Spleen (tissue), 11 donors: ENCODE results near the gene PTS. TPM values are rescaled to one million over a fixed set of nuclear protein-coding genes. Genes with fewer than 3 reads are reported as not detected.
"Not testable (repeated sequence)": the region's sequence is repeated elsewhere in the genome, so short reads cannot be mapped to it uniquely, and the experiment has no call there.

Source experiments
- DNase-seq: peaks from one replicate; pipeline ENCODE4 v3.0.0-alpha.2; 2020
- H3K27ac ChIP-seq, 8 donors: fragments of 200-600 bp; sonication (generic) in 7 of 8; 1 replicate in 4 of 8; 2 replicates in 4 of 8; pipeline versions ENCODE4 v1.5.0 to v1.8.0; 2016 to 2021; ENCODE audit warnings: inconsistent platforms in 4 of 8, mild to moderate bottlenecking in 4 of 8, moderate library complexity in 1 of 8
- H3K27me3 ChIP-seq, 7 donors: fragments of 200-600 bp; sonication (generic) in 6 of 7; replicated peaks in 1 of 7; 1 replicate in 4 of 7; 2 replicates in 3 of 7; pipeline versions ENCODE4 v1.5.0 to v1.8.0; 2016 to 2021; ENCODE audit warnings: inconsistent platforms in 3 of 7, mild to moderate bottlenecking in 1 of 7
- H3K36me3 ChIP-seq, 6 donors: fragments of 200-600 bp; sonication (generic) in 5 of 6; 1 replicate in 4 of 6; 2 replicates in 2 of 6; pipeline versions ENCODE4 v1.5.0 to v1.8.0; 2016 to 2021; ENCODE audit warnings: inconsistent platforms in 2 of 6
- H3K4me1 ChIP-seq, 6 donors: fragments of 200-600 bp; sonication (generic) in 5 of 6; 1 replicate in 3 of 6; 2 replicates in 3 of 6; pipeline versions ENCODE4 v1.5.0 to v1.8.0; 2016 to 2021; ENCODE audit warnings: inconsistent platforms in 3 of 6
- H3K4me3 ChIP-seq, 8 donors: fragments of 200-600 bp; sonication (generic) in 7 of 8; 1 replicate in 4 of 8; 2 replicates in 4 of 8; pipeline versions ENCODE4 v1.5.0 to v1.8.0; 2016 to 2021; ENCODE audit warnings: inconsistent platforms in 4 of 8, mild to moderate bottlenecking in 4 of 8, moderate library complexity in 2 of 8
- H3K9me3 ChIP-seq, 8 donors: fragments of 200-600 bp; sonication (generic) in 7 of 8; 1 replicate in 4 of 8; 2 replicates in 4 of 8; pipeline versions ENCODE4 v1.5.0 to v1.8.0; 2016 to 2021; ENCODE audit warnings: inconsistent platforms in 4 of 8
- POLR2A ChIP-seq, 3 donors: fragments of 450-650 bp; IDR thresholded peaks; one replicate each; pipeline ENCODE4 v1.5.1; 2017; ENCODE audit warnings: antibody characterized with exemption in 3 of 3, mild to moderate bottlenecking in 1 of 3
- POLR2AphosphoS5 ChIP-seq, 3 donors: sonication (generic); formaldehyde crosslinking; IDR thresholded peaks; one replicate each; pipeline ENCODE4 v1.5.1; 2017; ENCODE audit warnings: antibody characterized with exemption in 3 of 3
- WGBS, 5 donors: extraction: QIAGEN DNeasy Blood & Tissue Kit in 3 of 5; methylation state at CpG; one replicate each; pipeline versions ENCODE4 v1.1.5 to v1.1.7; 2013 to 2018; 5-methylcytosine and 5-hydroxymethylcytosine counted together
- intact Hi-C: fragments of 100-400 bp; cut with DNase I; formaldehyde crosslinking; loops from one replicate; pipeline ENCODE4 v1.15.0; 2023; ENCODE audit warnings: low total_unique reads
- polyA plus RNA-seq, 3 donors: library from polyadenylated mRNA; stranded (reverse); fragments of 200-250 nt; gene quantifications; one replicate each; pipeline ENCODE4 v1.2.1, GENCODE V29; 2013
- total RNA-seq, 7 donors: library from RNA; depleted of rRNA in 3 of 7; stranded (reverse); fragments of >200 nt in 3 of 7; fragmentation: NEBNext Ultra II Directional in 4 of 7; extraction: Animal tissue kit (Norgen Biotek cat#: 25700) in 4 of 7; gene quantifications; one replicate each; pipeline versions ENCODE4 v1.1.0 to v1.2.1, GENCODE V29; 2016 to 2021
- TF ChIP-seq, protein P1 (sequence below), 11 experiments: fragments of 200-600 bp in 7 of 11; fragments of 450-650 bp in 4 of 11; sonication (generic) in 4 of 11; IDR thresholded peaks in 8 of 11; conservative IDR thresholded peaks in 3 of 11; 1 replicate in 7 of 11; 2 replicates in 4 of 11; pipeline versions ENCODE4 v1.4.0 to v1.8.0; 2016 to 2021; ENCODE audit warnings: antibody characterized with exemption in 11 of 11, inconsistent platforms in 4 of 11, mild to moderate bottlenecking in 1 of 11
- donor health status: healthy with polysubstance abuse.
- donor health status: DM: no; HTN: no; CAD: no; lungs with moderate emphysema.
- donor health status: DM: no; HTN: no; CAD: no.
- donor health status: Bipolar disorder and iron deficiency.
- donor health status: healthy.
- donor health status: DM: no; HTN: no; CAD: no.
- donor health status: DM: yes; HTN: yes; CAD: no.

Gene PTS
- total and polyA plus RNA-seq, 10 donors = 19.5 to 31.8 (median 23.1) TPM

DNA sequence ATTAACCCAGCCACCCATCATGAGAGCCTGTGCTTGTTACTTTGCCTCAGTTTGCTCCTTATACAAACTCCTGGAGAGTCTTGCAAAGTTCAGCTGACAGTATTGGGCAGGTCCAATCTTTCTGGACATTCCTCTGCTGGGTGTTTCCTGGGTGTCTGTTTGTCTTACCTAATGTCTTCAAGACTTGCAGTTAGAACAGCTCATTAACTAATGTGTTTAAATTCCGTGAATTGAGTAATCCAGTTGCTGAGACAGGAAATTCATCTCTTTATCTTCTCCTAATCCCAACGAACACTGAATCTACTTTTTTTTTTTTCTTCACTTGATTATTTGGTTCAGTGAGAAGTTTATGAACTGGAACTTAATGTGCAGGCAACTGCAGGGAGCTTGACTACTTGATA is 30.3 kb upstream of the PTS start:
- Histone ChIP-seq H3K27me3 (no peaks in the 10 kb centered on the region), H3K4me3 (no peak overlapping the region), H3K9me3 (peaks cover 0 to 5% (median 0%) of the 10 kb centered on the region in 8 donors), H3K4me1 (peaks cover 0 to 9% (median 0%) of the 10 kb centered on the region in 6 donors), H3K36me3 (no peaks in the 10 kb centered on the region), H3K27ac (no peak overlapping the region)
- intact Hi-C loops = no loop called here
- TF ChIP-seq POLR2AphosphoS5 (IDR thresholded peaks at IDR 0.05) (no peak), POLR2A (IDR thresholded peaks at IDR 0.05) (no peak)
- TF ChIP-seq, protein P1, sequence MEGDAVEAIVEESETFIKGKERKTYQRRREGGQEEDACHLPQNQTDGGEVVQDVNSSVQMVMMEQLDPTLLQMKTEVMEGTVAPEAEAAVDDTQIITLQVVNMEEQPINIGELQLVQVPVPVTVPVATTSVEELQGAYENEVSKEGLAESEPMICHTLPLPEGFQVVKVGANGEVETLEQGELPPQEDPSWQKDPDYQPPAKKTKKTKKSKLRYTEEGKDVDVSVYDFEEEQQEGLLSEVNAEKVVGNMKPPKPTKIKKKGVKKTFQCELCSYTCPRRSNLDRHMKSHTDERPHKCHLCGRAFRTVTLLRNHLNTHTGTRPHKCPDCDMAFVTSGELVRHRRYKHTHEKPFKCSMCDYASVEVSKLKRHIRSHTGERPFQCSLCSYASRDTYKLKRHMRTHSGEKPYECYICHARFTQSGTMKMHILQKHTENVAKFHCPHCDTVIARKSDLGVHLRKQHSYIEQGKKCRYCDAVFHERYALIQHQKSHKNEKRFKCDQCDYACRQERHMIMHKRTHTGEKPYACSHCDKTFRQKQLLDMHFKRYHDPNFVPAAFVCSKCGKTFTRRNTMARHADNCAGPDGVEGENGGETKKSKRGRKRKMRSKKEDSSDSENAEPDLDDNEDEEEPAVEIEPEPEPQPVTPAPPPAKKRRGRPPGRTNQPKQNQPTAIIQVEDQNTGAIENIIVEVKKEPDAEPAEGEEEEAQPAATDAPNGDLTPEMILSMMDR (IDR thresholded peaks at IDR 0.05 in 8 of 11, conservative IDR thresholded peaks at IDR 0.05 in 3 of 11) = no peak
- no peak for DNase-seq
- WGBS, 5 donors = 25 to 62% (median 49%) methylated on average over 2 of the region's 2 CpGs

DNA sequence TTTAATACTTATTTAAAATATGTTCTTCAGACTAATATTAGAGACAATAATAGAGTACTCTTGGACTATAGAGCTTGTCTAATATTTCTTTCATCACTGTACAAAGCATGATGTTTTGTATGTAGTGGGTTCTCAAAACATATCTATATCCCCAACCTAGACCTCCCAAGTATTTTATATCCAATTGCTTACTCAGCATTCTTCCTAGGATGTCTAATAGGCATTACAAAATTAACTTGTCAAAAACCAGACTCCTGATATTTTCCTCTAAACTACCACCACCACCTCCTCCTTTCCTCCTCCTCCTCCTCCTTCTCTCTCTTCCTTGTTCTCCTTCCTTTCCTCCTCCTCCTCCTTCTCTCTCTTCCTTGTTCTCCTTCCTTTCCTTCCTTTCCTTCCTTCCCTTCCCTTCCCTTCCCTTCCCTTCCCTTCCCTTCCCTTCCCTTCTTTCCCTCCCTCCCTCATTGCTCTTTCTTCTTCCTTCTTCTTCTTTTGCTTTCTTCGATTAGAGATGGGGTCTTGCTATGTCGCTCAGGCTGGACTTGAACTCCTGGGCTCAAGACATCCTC is 29.6 kb upstream of the PTS start:
- Histone ChIP-seq H3K4me3 (no peak overlapping the region), H3K9me3 (peaks cover 0 to 5% (median 0%) of the 10 kb centered on the region in 8 donors), H3K4me1 (peaks cover 0 to 9% (median 0%) of the 10 kb centered on the region in 6 donors), H3K36me3 (no peaks in the 10 kb centered on the region), H3K27ac (no peak overlapping the region), H3K27me3 (no peaks in the 10 kb centered on the region)
- intact Hi-C loops = no loop called here
- whole genome bisulfite sequencing, 5 donors = 82 to 93% (median 88%) methylated on average over 2 of the region's 2 CpGs
- DNase-seq = no peak
- TF ChIP-seq, protein P1 (IDR thresholded peaks at IDR 0.05 in 8 of 11, conservative IDR thresholded peaks at IDR 0.05 in 3 of 11) = no peak
- TF ChIP-seq POLR2A (IDR thresholded peaks at IDR 0.05) (no peak), POLR2AphosphoS5 (IDR thresholded peaks at IDR 0.05) (no peak)

DNA sequence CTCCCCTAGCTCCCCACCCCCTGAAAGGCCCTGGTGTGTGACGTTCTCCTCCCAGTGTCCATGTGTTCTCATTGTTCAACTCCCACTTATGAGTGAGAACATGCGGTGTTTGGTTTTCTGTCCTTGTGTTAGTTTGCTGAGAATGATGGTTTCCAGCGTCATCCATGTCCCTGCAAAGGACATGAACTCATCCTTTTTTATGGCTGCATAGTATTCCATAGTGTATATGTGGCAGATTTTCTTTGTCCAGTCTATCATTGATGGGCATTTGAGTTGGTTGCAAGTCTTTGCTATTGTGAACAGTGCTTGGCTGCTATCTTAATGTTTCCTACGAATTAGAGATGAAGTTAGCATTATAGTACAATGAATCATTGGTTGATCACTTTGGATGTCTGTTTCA is 27.1 kb upstream of the PTS start:
- H3K4me3 ChIP-seq, H3K36me3 ChIP-seq, intact Hi-C loops, H3K27me3 ChIP-seq, DNase-seq, H3K9me3 ChIP-seq, H3K27ac ChIP-seq, H3K4me1 ChIP-seq: not testable (repeated sequence)
- 79 to 94% (median 92%) methylated on average over 4 of the region's 4 CpGs for WGBS, 5 donors

DNA sequence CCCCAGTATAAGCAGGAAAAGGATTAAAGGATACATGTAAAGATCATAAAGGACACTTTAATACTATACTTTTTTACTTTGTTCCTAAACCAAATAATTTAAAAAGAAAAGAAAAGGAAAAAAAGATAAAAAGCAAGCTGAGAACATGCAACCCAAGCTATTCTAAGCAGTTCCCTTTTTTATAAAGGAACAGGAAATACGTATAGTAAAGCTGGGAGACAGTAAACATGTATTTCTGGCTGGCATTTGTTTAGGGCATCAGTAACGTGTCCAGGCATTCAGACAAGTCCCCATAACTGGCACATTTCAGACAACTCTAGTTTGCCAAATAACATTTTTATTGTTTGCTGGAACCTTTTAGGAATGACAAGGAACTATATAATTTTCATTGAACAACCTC is 26.0 kb upstream of the PTS start:
- intact Hi-C loops = no loop called here
- no peaks in the 10 kb centered on the region for H3K36me3 ChIP-seq
- peaks cover 0 to 5% (median 0%) of the 10 kb centered on the region in 8 donors for H3K9me3 ChIP-seq
- H3K4me1 ChIP-seq = peaks cover 0 to 9% (median 0%) of the 10 kb centered on the region in 6 donors
- no peaks in the 10 kb centered on the region for H3K27me3 ChIP-seq
- WGBS, 5 donors = 11 to 21% (median 16%) methylated on average over 2 of the region's 2 CpGs
- TF ChIP-seq POLR2A (IDR thresholded peaks at IDR 0.05) (no peak), POLR2AphosphoS5 (IDR thresholded peaks at IDR 0.05) (no peak)
- TF ChIP-seq, protein P1 (IDR thresholded peaks at IDR 0.05 in 8 of 11, conservative IDR thresholded peaks at IDR 0.05 in 3 of 11) = no peak
- no peak overlapping the region for H3K27ac ChIP-seq
- DNase-seq = no peak
- no peak overlapping the region for H3K4me3 ChIP-seq

DNA sequence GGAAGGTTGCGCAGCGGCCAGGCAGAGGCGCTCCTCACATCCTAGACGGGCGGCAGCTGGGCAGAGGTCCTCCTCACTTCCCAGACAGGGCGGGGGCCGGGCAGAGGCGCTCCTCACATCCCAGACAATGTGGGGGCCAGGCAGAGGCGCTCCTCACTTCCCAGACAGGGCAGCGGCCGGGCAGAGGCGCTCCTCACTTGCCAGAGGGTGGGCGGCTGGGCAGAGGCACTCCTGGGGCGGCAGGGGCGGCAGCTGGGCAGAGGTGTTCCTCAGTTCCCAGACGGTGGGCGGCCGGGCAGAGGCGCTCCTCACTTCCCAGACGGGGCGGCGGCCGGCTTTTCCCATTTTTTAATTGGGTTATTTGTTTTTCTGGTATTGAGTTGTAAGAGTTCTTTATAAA is 20.2 kb upstream of the PTS start:
- DNase-seq = no peak
- Histone ChIP-seq H3K27me3 (no peaks in the 10 kb centered on the region), H3K4me1 (no peaks in the 10 kb centered on the region), H3K9me3 (no peaks in the 10 kb centered on the region), H3K4me3 (no peak overlapping the region), H3K36me3 (no peaks in the 10 kb centered on the region), H3K27ac (no peak overlapping the region)
- 88 to 94% (median 92%) methylated on average over 19 to 23 of the region's 23 CpGs for WGBS, 5 donors
- intact Hi-C loops = no loop called here
- TF ChIP-seq POLR2A (IDR thresholded peaks at IDR 0.05) = no peak
- no peak for TF ChIP-seq POLR2AphosphoS5 (IDR thresholded peaks at IDR 0.05)
- TF ChIP-seq, protein P1 (IDR thresholded peaks at IDR 0.05 in 8 of 11, conservative IDR thresholded peaks at IDR 0.05 in 3 of 11) = no peak
